AG04449 (cell line): Measurements from ENCODE around the gene IFT52.
A peak's percentile ranks its signal among the peaks of the same experiment; 100 is the strongest.

ENCODE experiments used
- CTCF ChIA-PET: fragments of 350-600 bp; formaldehyde crosslinking; extraction: SDS; loops from one replicate; lab custom pipeline; 2021; ENCODE audit warnings: antibody characterized with exemption; lab: Yijun Ruan, JAX
- POLR2A ChIA-PET: fragments of 400-600, 350-600 bp; formaldehyde crosslinking; extraction: SDS; loops from one replicate; lab custom pipeline; 2020; ENCODE audit warnings: antibody characterized with exemption, inconsistent platforms; lab: Yijun Ruan, JAX
- DNase-seq: peaks from one replicate; pipeline ENCODE4 v3.0.0-alpha.2; 2010; ENCODE audit warnings: low read depth, low spot score
- H3K4me3 ChIP-seq: 2 replicates; pipeline ENCODE4 v1.5.1; 2011; ENCODE audit warnings: low read depth, mild to moderate bottlenecking, control low read depth, low read length
- TF ChIP-seq, protein P1 (sequence below): IDR thresholded peaks from one replicate; pipeline ENCODE4 v1.5.1; 2011; ENCODE audit warnings: mild to moderate bottlenecking, moderate library complexity, low read length, control low read depth, inconsistent platforms; ENCODE audit not compliant: insufficient read depth; ENCODE audit errors: missing control alignments

The IFT52 gene

DNA sequence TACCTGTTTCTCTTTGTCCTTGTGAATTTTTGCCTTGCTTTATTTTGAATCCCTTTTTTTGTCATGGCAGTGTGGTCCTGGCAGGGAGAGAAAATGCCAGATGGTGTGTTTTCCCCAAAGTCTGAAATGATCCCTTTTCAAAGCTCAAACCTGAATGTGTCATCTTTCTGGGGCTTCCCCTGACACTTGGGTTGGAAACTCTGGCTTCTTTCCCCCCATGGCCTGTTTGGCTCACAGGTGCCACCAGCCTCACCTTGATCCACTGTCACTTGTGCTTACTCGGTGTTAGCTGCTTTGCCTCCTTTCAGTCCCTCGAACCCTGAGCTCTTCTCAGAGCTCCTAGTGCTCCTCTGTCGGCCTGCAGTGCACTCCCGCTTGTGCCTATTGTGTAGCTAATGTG is 98.4 kb downstream of the IFT52 start:
- POLR2A ChIA-PET, result no interaction called here
- DNase-seq, result no peak
- TF ChIP-seq, protein P1, sequence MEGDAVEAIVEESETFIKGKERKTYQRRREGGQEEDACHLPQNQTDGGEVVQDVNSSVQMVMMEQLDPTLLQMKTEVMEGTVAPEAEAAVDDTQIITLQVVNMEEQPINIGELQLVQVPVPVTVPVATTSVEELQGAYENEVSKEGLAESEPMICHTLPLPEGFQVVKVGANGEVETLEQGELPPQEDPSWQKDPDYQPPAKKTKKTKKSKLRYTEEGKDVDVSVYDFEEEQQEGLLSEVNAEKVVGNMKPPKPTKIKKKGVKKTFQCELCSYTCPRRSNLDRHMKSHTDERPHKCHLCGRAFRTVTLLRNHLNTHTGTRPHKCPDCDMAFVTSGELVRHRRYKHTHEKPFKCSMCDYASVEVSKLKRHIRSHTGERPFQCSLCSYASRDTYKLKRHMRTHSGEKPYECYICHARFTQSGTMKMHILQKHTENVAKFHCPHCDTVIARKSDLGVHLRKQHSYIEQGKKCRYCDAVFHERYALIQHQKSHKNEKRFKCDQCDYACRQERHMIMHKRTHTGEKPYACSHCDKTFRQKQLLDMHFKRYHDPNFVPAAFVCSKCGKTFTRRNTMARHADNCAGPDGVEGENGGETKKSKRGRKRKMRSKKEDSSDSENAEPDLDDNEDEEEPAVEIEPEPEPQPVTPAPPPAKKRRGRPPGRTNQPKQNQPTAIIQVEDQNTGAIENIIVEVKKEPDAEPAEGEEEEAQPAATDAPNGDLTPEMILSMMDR, result no peak
- no peak overlapping the region for H3K4me3 ChIP-seq
- CTCF ChIA-PET, result interaction anchor here (0.8 to 7.7 kb wide), 5 partner anchors 8 to 242 kb away, joined by 3 to 112 read pairs (median 6); no protein-coding TSS in a partner anchor

DNA sequence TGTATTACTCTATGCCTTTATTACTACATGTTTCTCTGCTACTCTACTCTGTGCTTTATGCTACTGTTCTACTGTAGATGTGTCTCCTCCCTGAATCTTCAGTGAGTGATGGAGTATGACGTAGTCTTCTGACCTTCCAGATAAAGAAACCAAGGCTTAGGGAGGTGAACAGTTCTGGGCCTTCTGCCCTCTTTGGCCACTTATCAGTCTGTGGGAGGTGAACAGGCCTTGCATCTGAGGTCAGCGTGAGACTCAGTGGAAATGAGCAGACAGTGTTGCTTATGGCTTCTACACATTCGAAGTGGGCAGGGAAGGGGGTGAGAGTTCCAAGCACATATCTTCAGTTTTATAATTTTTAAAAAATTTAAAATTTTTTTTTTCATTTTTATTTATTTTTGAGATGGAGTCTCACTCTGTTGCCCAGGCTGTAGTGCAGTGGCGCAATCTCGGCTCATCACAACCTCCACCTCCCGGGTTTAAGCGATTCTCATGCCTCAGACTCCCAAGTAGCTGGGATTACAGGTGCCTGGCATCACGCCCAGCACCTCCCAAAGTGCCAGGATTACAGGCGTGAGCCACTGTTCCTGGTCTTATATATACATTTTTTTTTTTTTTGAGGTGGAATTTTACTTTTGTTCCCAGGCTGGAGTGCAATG is 100.3 kb downstream of the IFT52 start:
- ChIA-PET POLR2A (no interaction called here), CTCF (interaction anchor here (0.7 to 7.7 kb wide), 11 partner anchors 11 to 421 kb away, joined by 3 to 112 read pairs (median 3); no protein-coding TSS in a partner anchor)
- no peak overlapping the region for H3K4me3 ChIP-seq
- TF ChIP-seq, protein P1, result no peak
- no peak for DNase-seq

DNA sequence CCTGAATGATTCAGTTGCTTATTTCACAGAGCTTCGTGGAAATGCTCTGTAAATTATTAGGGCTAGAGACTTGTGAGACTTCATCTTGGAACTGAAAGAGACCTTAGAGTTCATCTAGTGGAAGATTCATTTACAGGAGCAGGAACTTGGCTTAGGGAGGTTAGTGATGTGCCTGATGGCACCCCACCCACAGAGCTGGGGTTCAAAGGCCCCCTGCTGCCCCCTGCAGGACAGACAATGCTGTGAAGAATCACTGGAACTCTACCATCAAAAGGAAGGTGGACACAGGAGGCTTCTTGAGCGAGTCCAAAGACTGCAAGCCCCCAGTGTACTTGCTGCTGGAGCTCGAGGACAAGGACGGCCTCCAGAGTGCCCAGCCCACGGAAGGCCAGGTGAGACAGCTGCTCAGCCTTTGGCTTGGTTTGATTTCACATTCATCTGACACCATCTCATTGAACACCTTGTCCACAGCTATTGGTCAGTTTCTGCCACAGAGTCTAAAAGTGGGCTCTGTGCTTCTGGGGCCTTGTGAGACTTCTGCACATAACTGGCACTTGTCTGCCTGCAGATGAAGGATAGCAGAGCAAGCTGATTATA is 101.3 kb downstream of the IFT52 start:
- POLR2A ChIA-PET, result no interaction called here
- CTCF ChIA-PET, result interaction anchor here (0.7 to 7.7 kb wide), 21 partner anchors 9 to 420 kb away, joined by 3 to 112 read pairs (median 3); no protein-coding TSS in a partner anchor
- DNase-seq, result no peak
- TF ChIP-seq, protein P1, result peak; percentile 65
- no peak overlapping the region for H3K4me3 ChIP-seq

DNA sequence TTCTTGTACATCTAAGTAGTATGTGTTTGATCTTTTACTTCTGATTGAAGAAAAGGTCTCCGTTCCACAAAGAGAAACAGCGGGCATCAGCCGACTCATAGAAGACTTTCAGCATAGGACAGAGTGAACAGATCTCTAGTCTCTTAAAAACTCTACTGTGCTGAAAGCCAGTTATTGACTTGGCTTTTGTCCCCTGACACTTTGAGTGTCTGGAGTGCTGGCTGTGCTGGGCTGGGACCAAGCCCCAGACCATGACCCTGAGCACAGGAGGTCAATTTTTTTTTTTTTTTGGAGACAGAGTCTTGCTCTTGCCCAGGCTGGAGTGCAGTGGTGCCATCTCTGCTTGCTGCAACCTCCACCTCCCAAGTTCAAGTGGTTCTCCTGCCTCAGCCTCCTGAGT is 104.0 kb downstream of the IFT52 start:
- ChIA-PET CTCF (no interaction called here), POLR2A (interaction anchor here (0.7 kb wide), 1 partner anchor 238 kb away, joined by 3 read pairs; no protein-coding TSS in a partner anchor)
- H3K4me3 ChIP-seq, result no peak overlapping the region
- no peak for DNase-seq
- TF ChIP-seq, protein P1, result no peak

DNA sequence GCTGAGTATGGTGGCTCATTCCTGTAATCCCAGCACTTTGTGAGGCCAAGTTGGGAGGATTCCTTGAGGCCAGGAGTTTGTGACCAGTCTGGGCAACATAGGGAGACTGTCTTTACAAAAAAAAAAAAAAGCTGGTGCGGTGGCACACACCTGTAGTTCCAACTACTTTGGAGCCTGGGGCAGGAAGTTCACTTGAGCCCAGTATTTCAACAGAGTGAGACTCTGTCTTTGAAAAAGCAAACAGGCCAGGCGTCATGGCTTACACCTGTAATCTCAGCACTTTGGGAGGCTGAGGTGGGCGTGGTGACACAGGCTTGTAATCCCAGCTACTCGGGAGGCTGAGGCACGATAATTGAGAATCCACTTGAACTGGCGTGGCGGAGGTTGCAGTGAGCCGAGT is 104.8 kb downstream of the IFT52 start:
- ChIA-PET CTCF (no interaction called here), POLR2A (interaction anchor here (0.7 kb wide), 1 partner anchor 238 kb away, joined by 3 read pairs; no protein-coding TSS in a partner anchor)
- DNase-seq, result no peak
- TF ChIP-seq, protein P1, result no peak
- no peak overlapping the region for H3K4me3 ChIP-seq
